GM19193 (cell line): Measurements from ENCODE around the gene HSD17B11.

Source experiments
- POLR2A ChIP-seq: IDR thresholded peaks from 4 replicates; pipeline ENCODE4 v1.6.1; 2011; ENCODE audit not compliant: insufficient read depth, insufficient read length; ENCODE audit errors: extremely low read depth

HSD17B11 gene

GRCh38 chr4:87365348-87365747 lies 25.6 kb downstream of the HSD17B11 start:
- TF ChIP-seq POLR2A, result no peak

- TF ChIP-seq POLR2A, result no peak
These were observed 27.4 kb downstream of the HSD17B11 start for GRCh38 chr4:87363552-87363951.

GRCh38 chr4:87360338-87360935 lies 30.6 kb downstream of the HSD17B11 start:
- no peak for TF ChIP-seq POLR2A

GRCh38 chr4:87359258-87359657 lies 31.7 kb downstream of the HSD17B11 start:
- TF ChIP-seq POLR2A, result no peak

- no peak for TF ChIP-seq POLR2A
These were observed 34.0 kb downstream of the HSD17B11 start for GRCh38 chr4:87356832-87357526.

GRCh38 chr4:87354168-87355102 lies 36.6 kb downstream of the HSD17B11 start:
- no peak for TF ChIP-seq POLR2A

GRCh38 chr4:87353592-87353991 lies 37.4 kb downstream of the HSD17B11 start:
- no peak for TF ChIP-seq POLR2A

- no peak for TF ChIP-seq POLR2A
These were observed 45.8 kb downstream of the HSD17B11 start for GRCh38 chr4:87345139-87345538.

GRCh38 chr4:87342872-87343271 lies 48.1 kb downstream of the HSD17B11 start:
- TF ChIP-seq POLR2A, result no peak

GRCh38 chr4:87339440-87339839 lies 51.5 kb downstream of the HSD17B11 start:
- TF ChIP-seq POLR2A, result no peak

- no peak for TF ChIP-seq POLR2A
These were observed 53.6 kb downstream of the HSD17B11 start for GRCh38 chr4:87337361-87337760.

GRCh38 chr4:87333267-87333666 lies 57.7 kb downstream of the HSD17B11 start:
- TF ChIP-seq POLR2A, result no peak

- no peak for TF ChIP-seq POLR2A
These were observed 60.2 kb downstream of the HSD17B11 start for GRCh38 chr4:87330761-87331160.

- no peak for TF ChIP-seq POLR2A
These were observed 63.9 kb downstream of the HSD17B11 start for GRCh38 chr4:87327136-87327535.

GRCh38 chr4:87326460-87326859 lies 64.5 kb downstream of the HSD17B11 start:
- TF ChIP-seq POLR2A, result no peak
